Large intestine (tissue), 3 donors: ENCODE results near the gene KIF16B. TPM values are rescaled to one million over a fixed set of nuclear protein-coding genes. Genes with fewer than 3 reads are reported as not detected.
"Not testable (repeated sequence)": the region's sequence is repeated elsewhere in the genome, so short reads cannot be mapped to it uniquely, and the experiment has no call there.

Source experiments
- DNase-seq, 2 donors: peaks; one replicate each; pipeline versions ENCODE4 v3.0.0 to v3.0.0-alpha.2; 2013
- H3K27ac ChIP-seq: one replicate; pipeline ENCODE4 v1.5.1; 2013; ENCODE audit warnings: low read length
- H3K27me3 ChIP-seq: 2 replicates; pipeline ENCODE4 v1.6.1; 2013; ENCODE audit warnings: low read length; ENCODE audit not compliant: control insufficient read depth, insufficient read depth
- H3K36me3 ChIP-seq: 2 replicates; pipeline ENCODE4 v1.6.1; 2013; ENCODE audit warnings: low read length; ENCODE audit not compliant: control insufficient read depth, insufficient read depth
- H3K4me1 ChIP-seq: one replicate; pipeline ENCODE4 v1.6.1; 2013; ENCODE audit warnings: low read length; ENCODE audit not compliant: control insufficient read depth, insufficient read depth
- H3K4me3 ChIP-seq: one replicate; pipeline ENCODE4 v1.5.1; 2013; ENCODE audit warnings: low read length
- H3K9me3 ChIP-seq: one replicate; pipeline ENCODE4 v1.6.1; 2013; ENCODE audit warnings: mild to moderate bottlenecking, low read depth, low read length, moderate library complexity; ENCODE audit not compliant: control insufficient read depth
- WGBS: methylation state at CpG from one replicate; pipeline ENCODE4 v1.1.5; 2013; ENCODE audit warnings: low lambda C conversion rate; ENCODE audit not compliant: insufficient coverage; 5-methylcytosine and 5-hydroxymethylcytosine counted together
- polyA plus RNA-seq: library from polyadenylated mRNA; unstranded; fragments of 120-200 nt; gene quantifications from one replicate; pipeline ENCODE4 v1.2.1, GENCODE V29; 2013

The KIF16B gene
- polyA plus RNA-seq, 1 donor, result 21.0 TPM

DNA sequence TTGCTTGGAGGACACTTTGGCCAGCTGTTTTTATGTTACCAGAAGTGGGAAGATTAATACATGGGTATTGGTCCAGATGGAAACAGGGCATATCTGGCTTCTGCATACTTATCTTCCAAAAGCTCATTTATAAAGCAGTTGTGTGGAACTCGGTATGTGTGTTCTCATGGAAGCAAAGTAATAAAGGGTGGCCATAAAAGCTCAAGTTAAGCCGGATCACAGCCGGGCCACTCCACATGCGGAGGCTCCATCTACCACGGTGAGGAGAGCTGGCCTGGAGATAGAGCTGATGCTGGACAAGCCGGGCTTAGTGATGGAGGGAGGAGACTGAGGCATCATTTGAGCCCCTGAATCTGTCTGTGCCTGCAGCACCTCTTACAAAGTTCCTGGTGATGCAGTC, 38.6 kb upstream of the KIF16B start:
- no peaks in the 10 kb centered on the region for H3K9me3 ChIP-seq
- no peaks in the 10 kb centered on the region for H3K27me3 ChIP-seq
- WGBS, result no CpG with 5 or more reads among the region's 6 CpGs
- peaks cover 35% of the 10 kb centered on the region for H3K4me1 ChIP-seq
- H3K27ac ChIP-seq, result no peak overlapping the region
- H3K4me3 ChIP-seq, result no peak overlapping the region
- DNase-seq, result peak; percentile 16 to 52
- H3K36me3 ChIP-seq, result no peaks in the 10 kb centered on the region

DNA sequence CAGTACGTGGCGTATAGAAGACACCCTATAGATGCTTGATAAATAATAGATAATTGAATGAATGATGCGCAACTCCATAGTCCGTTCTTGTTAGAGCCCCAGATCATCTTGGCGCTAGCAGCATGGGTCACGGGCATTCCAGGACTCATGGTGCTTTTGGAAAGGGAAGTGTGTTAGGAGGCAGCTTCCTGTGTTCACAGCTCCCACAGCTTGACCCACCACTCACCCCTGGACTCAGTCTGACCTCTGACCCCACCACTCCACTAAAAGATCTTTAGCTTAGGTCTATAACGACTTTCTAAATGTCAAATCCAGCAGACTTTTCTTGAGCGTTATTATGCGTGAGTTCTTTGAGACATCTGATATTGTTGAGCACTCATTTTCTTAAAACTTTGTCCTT, 35.8 kb upstream of the KIF16B start:
- H3K27me3 ChIP-seq, result no peaks in the 10 kb centered on the region

DNA sequence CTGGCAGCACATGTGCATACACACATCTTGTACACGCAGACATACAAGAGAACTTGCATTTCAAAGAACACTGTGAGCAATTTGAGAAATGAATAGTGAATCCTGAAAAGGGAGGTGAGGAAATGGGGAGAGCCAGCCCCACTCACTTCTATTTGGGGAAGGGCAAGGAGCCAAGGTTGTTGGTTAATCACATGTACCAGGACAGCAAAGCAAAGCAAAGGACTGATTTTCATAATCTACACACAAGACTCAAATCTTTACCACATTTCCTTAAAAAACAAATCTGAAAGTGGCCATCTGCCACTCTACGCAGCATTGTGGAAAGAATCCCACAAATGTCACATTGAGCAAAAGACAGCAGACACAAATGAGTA, 35.0 kb upstream of the KIF16B start:
- no CpG with 5 or more reads among the region's 2 CpGs for WGBS
- peak overlapping the region; percentile 76 for H3K27ac ChIP-seq
- no peak overlapping the region for H3K4me3 ChIP-seq
- H3K27me3 ChIP-seq, result no peaks in the 10 kb centered on the region
- H3K36me3 ChIP-seq, result no peaks in the 10 kb centered on the region
- H3K9me3 ChIP-seq, result no peaks in the 10 kb centered on the region
- H3K4me1 ChIP-seq, result peaks cover 41% of the 10 kb centered on the region
- no peak for DNase-seq

More for the DNA sequence above, 35.8 kb upstream of the KIF16B start:
- Histone ChIP-seq H3K4me1 (peaks cover 41% of the 10 kb centered on the region), H3K9me3 (no peaks in the 10 kb centered on the region), H3K27ac (peak overlapping the region; percentile 76), H3K4me3 (no peak overlapping the region), H3K36me3 (no peaks in the 10 kb centered on the region)
- 74% methylated on average over 2 of the region's 9 CpGs for WGBS
- no peak for DNase-seq

DNA sequence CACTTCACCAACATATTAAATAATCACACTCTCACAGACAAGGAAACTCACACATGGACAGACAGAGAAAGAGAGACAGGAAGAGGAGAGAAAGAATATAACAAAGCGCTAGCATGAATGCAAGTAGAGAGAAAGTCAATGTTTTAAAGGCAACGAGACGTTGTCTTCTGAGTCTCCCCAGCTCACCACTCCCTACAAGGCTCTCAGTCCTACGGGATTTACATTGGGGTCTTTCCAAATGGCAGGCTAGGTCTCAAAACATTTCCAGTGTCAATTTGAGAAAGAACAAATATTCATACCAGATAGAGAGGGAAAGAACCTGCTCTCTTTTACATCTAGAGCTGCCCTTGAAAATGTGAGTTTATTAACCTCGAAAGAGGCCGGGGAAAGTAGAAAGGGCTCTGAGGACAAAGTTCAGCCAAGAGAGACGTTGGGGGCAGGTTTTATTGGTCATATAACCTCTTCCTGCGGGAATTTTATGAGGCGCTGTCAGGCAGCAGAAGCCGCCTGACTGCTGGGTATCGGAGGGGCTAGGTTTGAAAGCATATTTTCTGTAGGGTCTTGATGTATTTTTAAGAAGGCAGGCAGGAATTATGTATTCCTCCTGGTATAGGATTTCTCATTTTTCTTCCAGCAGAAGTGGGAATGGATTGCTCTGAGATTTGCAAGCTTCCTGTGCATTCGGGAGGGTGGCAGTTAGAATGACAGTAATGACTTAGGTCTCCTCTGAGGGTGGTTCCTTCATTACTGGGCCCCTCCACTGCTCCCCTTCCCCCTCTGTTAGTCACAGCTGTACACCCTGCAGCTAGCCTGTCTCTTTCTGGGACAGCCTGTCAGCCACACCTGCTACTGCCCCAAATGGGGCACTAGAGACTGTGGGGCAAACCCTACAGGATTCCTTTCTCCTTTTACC, 34.4 kb upstream of the KIF16B start:
- no peak overlapping the region for H3K4me3 ChIP-seq
- H3K4me1 ChIP-seq, result peaks cover 41% of the 10 kb centered on the region
- no CpG with 5 or more reads among the region's 12 CpGs for WGBS
- peak; percentile 86 to 95 for DNase-seq
- no peaks in the 10 kb centered on the region for H3K27me3 ChIP-seq
- H3K36me3 ChIP-seq, result no peaks in the 10 kb centered on the region
- peak overlapping the region; percentile 76 for H3K27ac ChIP-seq
- H3K9me3 ChIP-seq, result no peaks in the 10 kb centered on the region

DNA sequence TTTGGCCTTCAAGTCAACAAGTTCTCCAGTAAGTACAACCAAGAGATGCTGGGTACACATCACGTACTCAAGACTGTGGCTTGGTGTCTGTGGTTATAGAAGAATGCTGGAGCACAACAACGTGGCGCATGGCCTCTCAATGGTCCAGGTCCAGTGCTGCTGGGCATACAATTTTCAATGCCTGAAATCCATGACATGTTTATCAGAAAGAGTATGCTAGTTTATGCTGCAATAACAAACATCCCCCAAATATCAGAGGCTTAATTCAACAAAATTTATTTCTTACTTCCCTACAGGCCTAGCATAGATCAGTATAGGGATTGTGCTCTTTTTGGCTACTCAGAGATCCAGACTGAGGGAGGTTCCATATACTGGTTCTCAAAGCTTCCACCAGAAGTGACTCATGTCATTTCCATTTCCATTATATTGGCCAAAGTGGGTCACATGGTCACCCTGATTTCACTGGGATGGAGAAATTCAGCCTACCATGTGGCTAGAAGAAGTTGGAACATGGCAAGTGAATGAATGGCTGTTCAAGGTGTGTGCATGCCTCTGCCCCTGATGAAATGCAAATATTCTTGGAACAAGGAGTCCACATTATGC, 33.3 kb upstream of the KIF16B start:
- peaks cover 37% of the 10 kb centered on the region for H3K4me1 ChIP-seq
- WGBS, result no CpG with 5 or more reads among the region's 3 CpGs
- no peak for DNase-seq
- H3K27me3 ChIP-seq, result no peaks in the 10 kb centered on the region
- no peaks in the 10 kb centered on the region for H3K36me3 ChIP-seq
- H3K27ac ChIP-seq, result peak overlapping the region; percentile 76
- no peaks in the 10 kb centered on the region for H3K9me3 ChIP-seq
- no peak overlapping the region for H3K4me3 ChIP-seq

DNA sequence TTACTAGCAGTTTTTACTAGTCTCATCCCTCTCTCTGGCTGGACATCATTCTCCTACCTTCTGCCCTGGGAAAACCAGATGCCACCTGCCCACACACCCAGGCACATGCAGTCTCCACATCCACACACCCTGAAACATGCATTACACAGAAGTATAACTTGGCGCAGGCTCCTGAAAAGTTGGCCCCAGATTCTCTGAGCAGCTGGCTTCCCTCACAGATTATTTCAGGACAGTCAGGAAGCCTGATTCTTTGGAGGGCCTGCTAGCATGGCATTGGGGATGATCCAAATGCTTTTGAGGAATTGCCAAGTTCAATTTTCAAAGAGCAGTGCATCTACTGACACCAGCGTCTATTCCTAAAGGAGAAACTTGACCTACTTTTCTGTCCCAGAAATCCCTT, 27.8 kb upstream of the KIF16B start:
- no peaks in the 10 kb centered on the region for H3K36me3 ChIP-seq
- no peaks in the 10 kb centered on the region for H3K4me1 ChIP-seq
- H3K27ac ChIP-seq, result no peak overlapping the region
- H3K4me3 ChIP-seq, result no peak overlapping the region
- H3K9me3 ChIP-seq, result no peaks in the 10 kb centered on the region
- DNase-seq, result no peak
- H3K27me3 ChIP-seq, result no peaks in the 10 kb centered on the region
- 100% methylated on average over 1 of the region's 2 CpGs for WGBS

DNA sequence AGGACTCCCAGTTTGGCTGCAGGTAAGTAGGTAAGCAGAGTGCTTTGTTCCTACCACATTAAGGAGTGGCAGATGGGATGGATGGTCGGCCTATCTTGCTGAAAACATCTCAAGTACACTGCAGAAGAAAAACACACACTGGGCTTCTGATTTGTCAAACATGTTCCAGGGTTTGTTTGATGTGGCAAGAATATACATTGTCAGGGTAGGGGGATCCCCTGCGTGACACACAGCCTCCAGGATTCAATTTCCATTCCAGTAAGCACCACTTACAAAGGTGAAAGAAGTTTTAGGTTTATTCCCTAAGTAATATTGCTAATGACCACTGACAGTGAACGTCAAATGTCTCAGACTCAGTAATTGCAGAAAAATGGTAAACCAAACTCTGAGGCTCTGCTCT, 26.0 kb upstream of the KIF16B start:
- H3K36me3 ChIP-seq, result no peaks in the 10 kb centered on the region
- H3K27me3 ChIP-seq, result no peaks in the 10 kb centered on the region
- H3K4me3 ChIP-seq, result no peak overlapping the region
- no peaks in the 10 kb centered on the region for H3K4me1 ChIP-seq
- H3K27ac ChIP-seq, result no peak overlapping the region
- no peaks in the 10 kb centered on the region for H3K9me3 ChIP-seq
- DNase-seq, result no peak
- 100% methylated on average over 1 of the region's 3 CpGs for WGBS

DNA sequence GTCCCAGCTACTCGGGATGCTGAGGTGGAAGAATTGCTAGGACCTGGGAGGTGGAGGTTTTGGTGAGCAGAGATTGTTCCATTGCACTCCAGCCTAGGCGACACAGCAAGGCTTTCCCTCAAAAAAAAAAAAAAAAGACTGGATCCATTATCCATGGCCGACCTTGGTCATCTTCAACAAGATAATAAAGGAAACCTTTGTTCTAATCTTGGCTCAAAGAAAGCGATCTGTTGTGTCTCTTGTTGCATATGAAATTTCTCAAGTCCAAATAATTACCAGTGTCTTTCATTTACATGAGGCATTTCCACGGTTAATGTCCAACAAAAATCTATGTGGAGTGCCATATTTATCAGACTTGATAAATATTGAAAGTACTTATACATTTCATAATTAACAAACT, 23.7 kb upstream of the KIF16B start:
- no peaks in the 10 kb centered on the region for H3K27me3 ChIP-seq
- no peaks in the 10 kb centered on the region for H3K4me1 ChIP-seq
- 85% methylated on average over 3 of the region's 5 CpGs for WGBS
- no peaks in the 10 kb centered on the region for H3K9me3 ChIP-seq
- H3K4me3 ChIP-seq, result no peak overlapping the region
- H3K36me3 ChIP-seq, result no peaks in the 10 kb centered on the region
- no peak overlapping the region for H3K27ac ChIP-seq
- DNase-seq, result no peak

DNA sequence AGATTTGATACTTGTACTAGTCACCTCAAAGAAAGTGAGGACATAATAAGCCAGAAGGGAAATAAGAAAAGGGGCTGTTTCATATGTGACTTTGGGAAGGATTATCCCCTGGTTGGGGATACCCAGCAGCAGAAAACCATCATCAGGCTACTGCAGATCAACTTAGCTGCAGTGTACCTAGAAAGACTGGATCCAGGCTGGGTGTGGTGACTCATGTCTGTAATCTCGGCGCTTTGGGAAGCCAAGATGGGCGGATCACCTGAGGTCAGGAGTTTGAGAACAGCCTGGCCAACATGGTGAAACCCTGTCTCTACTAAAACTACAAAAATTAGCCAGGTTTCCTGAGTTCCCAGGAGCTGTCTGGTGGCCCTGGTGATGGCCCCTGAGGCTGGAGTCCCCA, 23.2 kb upstream of the KIF16B start:
- H3K36me3 ChIP-seq, result not testable (repeated sequence)

DNA sequence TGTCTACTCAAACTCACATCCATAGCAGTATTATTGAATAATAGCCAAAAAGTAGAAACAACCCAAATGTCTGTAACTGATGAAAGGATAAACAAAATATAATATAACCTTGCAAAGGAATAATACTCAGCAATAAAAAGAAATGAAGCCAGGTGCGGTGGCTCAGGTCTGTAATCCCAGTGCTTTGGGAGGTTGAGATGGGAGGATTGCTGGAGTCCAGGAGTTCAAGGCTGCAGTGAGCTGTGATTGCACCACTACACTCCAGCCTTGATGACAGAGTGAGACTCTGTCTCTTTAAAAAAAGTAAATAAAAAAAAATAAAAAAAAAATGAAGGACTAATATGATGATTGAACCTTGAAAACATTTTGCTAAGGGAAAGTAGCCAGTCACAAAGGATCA, 22.1 kb upstream of the KIF16B start:
- no peaks in the 10 kb centered on the region for H3K36me3 ChIP-seq
- H3K27me3 ChIP-seq, result no peaks in the 10 kb centered on the region
- DNase-seq, result no peak
- H3K4me3 ChIP-seq, result no peak overlapping the region
- no peak overlapping the region for H3K27ac ChIP-seq
- no peaks in the 10 kb centered on the region for H3K4me1 ChIP-seq
- WGBS, result no CpG with 5 or more reads among the region's 1 CpG
- no peaks in the 10 kb centered on the region for H3K9me3 ChIP-seq

More for the DNA sequence above, 23.2 kb upstream of the KIF16B start:
- H3K27ac ChIP-seq, H3K9me3 ChIP-seq, DNase-seq, H3K27me3 ChIP-seq, H3K4me3 ChIP-seq, H3K4me1 ChIP-seq: not testable (repeated sequence)
- WGBS, result no CpG with 5 or more reads among the region's 3 CpGs
